HG03558 (cell line): ENCODE data around the gene PLPPR5.
"Not testable (repeated sequence)": the region's sequence is repeated elsewhere in the genome, so short reads cannot be mapped to it uniquely, and the experiment has no call there.

Experiments
- ATAC-seq: cut with Tn5 transposase; IDR thresholded peaks from one replicate; pipeline ENCODE4 v1.9.1; 2021; ENCODE audit warnings: moderate number of reproducible peaks; ENCODE audit not compliant: unreplicated experiment; ENCODE audit errors: extremely low read depth

The PLPPR5 gene

GRCh38 chr1:98920441-98921110 is 84.1 kb downstream of the PLPPR5 start:
- ATAC-seq, result no peak

- ATAC-seq, result no peak
Observed at GRCh38 chr1:98919652-98920051, 85.0 kb downstream of the PLPPR5 start.

- no peak for ATAC-seq
Observed at GRCh38 chr1:98919211-98919610, 85.5 kb downstream of the PLPPR5 start.

- no peak for ATAC-seq
Observed at GRCh38 chr1:98914547-98914946, 90.1 kb downstream of the PLPPR5 start.

- no peak for ATAC-seq
Observed at GRCh38 chr1:98910827-98911226, 93.8 kb downstream of the PLPPR5 start.

- ATAC-seq, result no peak
Observed at GRCh38 chr1:98908980-98909379, 95.7 kb downstream of the PLPPR5 start.

GRCh38 chr1:98906809-98907208 is 97.9 kb downstream of the PLPPR5 start:
- no peak for ATAC-seq

- no peak for ATAC-seq
Observed at GRCh38 chr1:98906361-98906760, 98.3 kb downstream of the PLPPR5 start.

GRCh38 chr1:98904684-98905083 is 100.0 kb downstream of the PLPPR5 start:
- no peak for ATAC-seq

GRCh38 chr1:98903726-98904125 is 100.9 kb downstream of the PLPPR5 start:
- ATAC-seq, result no peak

- ATAC-seq, result no peak
Observed at GRCh38 chr1:98903261-98903660, 101.4 kb downstream of the PLPPR5 start.

GRCh38 chr1:98898940-98899339 is 105.7 kb downstream of the PLPPR5 start:
- ATAC-seq, result no peak

GRCh38 chr1:98897479-98897878 is 107.2 kb downstream of the PLPPR5 start:
- ATAC-seq, result no peak

- ATAC-seq, result no peak
Observed at GRCh38 chr1:98896711-98897445, 107.8 kb downstream of the PLPPR5 start.

- no peak for ATAC-seq
Observed at GRCh38 chr1:98893371-98893770, 111.3 kb downstream of the PLPPR5 start.

GRCh38 chr1:98888869-98889268 is 115.8 kb downstream of the PLPPR5 start:
- no peak for ATAC-seq

GRCh38 chr1:98887507-98887906 is 117.2 kb downstream of the PLPPR5 start:
- no peak for ATAC-seq

- no peak for ATAC-seq
Observed at GRCh38 chr1:98884864-98885263, 119.8 kb downstream of the PLPPR5 start.

- no peak for ATAC-seq
Observed at GRCh38 chr1:98881901-98882300, 122.8 kb downstream of the PLPPR5 start.

GRCh38 chr1:98881234-98881633 is 123.4 kb downstream of the PLPPR5 start:
- not testable (repeated sequence) for ATAC-seq

- ATAC-seq, result no peak
Observed at GRCh38 chr1:98874828-98875227, 129.8 kb downstream of the PLPPR5 start.
